ENCODE results near the gene CXCR6. TPM values are rescaled to one million over a fixed set of nuclear protein-coding genes. Genes with fewer than 3 reads are reported as not detected.

CXCR6 gene
- total RNA-seq, 2 donors from 2014 or later = 2.2 to 4.9 TPM

DNA sequence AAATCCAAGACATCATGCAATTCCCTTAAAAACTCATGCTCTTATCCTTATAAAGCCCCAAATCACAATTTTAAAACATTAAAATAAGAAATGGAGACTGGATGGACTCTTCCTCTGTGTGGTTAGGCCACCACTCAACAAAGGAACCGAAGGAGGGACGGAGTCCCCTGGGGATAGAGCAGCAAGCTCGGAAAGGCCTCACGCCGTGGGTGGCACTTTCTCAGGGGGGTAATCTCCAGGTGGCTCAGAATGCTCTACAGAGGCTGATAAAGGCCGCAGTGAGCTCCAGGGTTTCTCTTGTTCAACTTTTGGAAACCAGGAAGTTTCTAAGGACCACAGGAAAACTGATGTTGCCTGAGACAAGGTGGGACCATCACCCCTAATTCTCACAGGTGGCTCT is 33.7 kb upstream of the CXCR6 start:
- no peaks in the 10 kb centered on the region for H3K4me1 ChIP-seq (ENCODE audit: control insufficient read depth in 1 of 2, low read depth in 2 of 2)
- DNase-seq (ENCODE audit: low spot score) = no peak
- no peak overlapping the region for H3K27ac ChIP-seq
- H3K36me3 ChIP-seq = no peaks in the 10 kb centered on the region
- no peaks in the 10 kb centered on the region for H3K27me3 ChIP-seq (replicated peaks; ENCODE audit: insufficient read depth)
- ATAC-seq (ENCODE audit: insufficient number of reproducible peaks, low FRiP score, low read depth) = no peak
- H3K9me3 ChIP-seq = no peaks in the 10 kb centered on the region
- TF ChIP-seq, protein P1, sequence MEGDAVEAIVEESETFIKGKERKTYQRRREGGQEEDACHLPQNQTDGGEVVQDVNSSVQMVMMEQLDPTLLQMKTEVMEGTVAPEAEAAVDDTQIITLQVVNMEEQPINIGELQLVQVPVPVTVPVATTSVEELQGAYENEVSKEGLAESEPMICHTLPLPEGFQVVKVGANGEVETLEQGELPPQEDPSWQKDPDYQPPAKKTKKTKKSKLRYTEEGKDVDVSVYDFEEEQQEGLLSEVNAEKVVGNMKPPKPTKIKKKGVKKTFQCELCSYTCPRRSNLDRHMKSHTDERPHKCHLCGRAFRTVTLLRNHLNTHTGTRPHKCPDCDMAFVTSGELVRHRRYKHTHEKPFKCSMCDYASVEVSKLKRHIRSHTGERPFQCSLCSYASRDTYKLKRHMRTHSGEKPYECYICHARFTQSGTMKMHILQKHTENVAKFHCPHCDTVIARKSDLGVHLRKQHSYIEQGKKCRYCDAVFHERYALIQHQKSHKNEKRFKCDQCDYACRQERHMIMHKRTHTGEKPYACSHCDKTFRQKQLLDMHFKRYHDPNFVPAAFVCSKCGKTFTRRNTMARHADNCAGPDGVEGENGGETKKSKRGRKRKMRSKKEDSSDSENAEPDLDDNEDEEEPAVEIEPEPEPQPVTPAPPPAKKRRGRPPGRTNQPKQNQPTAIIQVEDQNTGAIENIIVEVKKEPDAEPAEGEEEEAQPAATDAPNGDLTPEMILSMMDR (IDR thresholded peaks at IDR 0.05) = no peak
- H3K4me3 ChIP-seq = no peak overlapping the region

DNA sequence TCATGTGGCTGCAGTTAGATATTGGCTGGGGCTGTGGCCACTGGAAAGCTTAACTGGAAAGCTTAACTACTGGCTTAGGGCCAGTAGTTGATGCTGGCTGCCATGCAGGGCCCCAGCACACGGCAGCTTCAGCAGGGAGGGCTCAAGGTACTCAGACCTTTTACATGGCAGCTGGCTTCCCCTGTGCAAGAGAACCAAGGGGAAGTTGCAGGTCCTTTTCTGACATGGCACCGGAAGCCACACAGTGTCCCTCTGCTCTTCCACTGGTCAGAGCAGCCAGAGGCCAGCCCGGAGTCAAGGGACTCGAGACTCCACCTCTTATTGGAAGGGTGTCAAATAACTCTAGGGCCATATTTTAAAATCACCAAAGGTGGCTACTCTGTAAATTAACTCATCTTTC is 32.4 kb upstream of the CXCR6 start:
- Histone ChIP-seq H3K4me1 (ENCODE audit: control insufficient read depth in 1 of 2, low read depth in 2 of 2) (no peaks in the 10 kb centered on the region), H3K9me3 (no peaks in the 10 kb centered on the region), H3K27ac (no peak overlapping the region), H3K4me3 (no peak overlapping the region), H3K36me3 (no peaks in the 10 kb centered on the region), H3K27me3 (replicated peaks; ENCODE audit: insufficient read depth) (no peaks in the 10 kb centered on the region)
- ATAC-seq (ENCODE audit: insufficient number of reproducible peaks, low FRiP score, low read depth) (no peak), DNase-seq (ENCODE audit: low spot score) (no peak)
- TF ChIP-seq, protein P1 (IDR thresholded peaks at IDR 0.05) = no peak

DNA sequence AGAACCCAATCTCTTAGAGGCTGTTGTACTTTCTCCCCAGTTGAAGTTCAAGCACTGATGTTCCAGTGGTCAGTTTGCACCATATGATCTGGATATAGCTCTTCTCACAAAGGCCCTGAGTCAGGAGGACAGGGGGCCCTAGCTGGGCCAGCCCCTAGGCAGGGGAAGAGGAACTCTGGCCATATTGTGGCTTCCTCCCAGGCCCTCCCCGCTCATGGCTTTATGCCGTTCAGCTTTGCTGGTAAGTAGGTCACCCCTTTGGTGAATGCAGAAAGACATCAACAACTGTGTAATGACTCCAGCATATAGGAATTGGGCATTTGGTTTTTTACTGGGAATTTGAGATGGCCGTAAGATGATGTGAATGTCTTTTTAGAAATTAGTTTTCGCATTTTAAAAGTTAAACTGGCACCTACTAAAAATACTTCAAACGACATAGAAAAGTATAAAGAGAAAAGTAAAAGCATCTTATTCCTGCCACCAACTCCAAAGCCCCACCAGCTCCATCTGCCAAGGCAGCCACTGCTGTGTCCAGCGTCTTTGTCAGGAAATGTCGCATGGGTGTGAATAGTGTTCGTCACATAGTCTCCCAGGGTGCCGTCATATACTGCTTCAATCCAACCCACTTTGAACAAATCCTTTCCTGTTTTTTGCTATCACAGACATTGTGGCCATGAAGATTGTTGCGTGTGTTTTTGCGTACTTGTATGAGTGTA is 31.6 kb upstream of the CXCR6 start:
- Histone ChIP-seq H3K9me3 (no peaks in the 10 kb centered on the region), H3K27ac (no peak overlapping the region), H3K4me1 (ENCODE audit: control insufficient read depth in 1 of 2, low read depth in 2 of 2) (no peaks in the 10 kb centered on the region), H3K36me3 (no peaks in the 10 kb centered on the region), H3K27me3 (replicated peaks; ENCODE audit: insufficient read depth) (no peaks in the 10 kb centered on the region), H3K4me3 (no peak overlapping the region)
- TF ChIP-seq, protein P1 (IDR thresholded peaks at IDR 0.05) = no peak
- ATAC-seq (ENCODE audit: insufficient number of reproducible peaks, low FRiP score, low read depth) (no peak), DNase-seq (ENCODE audit: low spot score) (no peak)

DNA sequence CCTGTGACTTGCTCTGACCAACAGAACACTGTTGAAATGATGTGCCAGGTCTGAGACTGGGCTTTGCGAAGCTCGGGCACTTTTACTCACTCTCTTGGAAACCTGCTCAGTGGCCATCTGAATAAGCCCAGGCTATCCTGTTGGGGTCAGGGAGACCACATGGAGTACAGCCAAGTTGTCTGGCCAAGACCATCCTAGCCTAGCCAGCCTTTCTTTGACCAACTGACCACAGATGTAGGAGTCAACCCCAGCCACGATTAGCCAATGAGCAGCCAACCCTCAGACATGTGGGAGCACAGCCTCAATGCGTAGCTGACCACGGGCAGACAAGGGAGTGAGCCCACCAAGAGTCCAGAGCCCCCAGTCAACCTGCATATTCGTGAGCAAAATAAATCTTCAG is 30.8 kb upstream of the CXCR6 start:
- TF ChIP-seq, protein P1 (IDR thresholded peaks at IDR 0.05) = no peak
- ATAC-seq (ENCODE audit: insufficient number of reproducible peaks, low FRiP score, low read depth) = no peak
- Histone ChIP-seq H3K27me3 (replicated peaks; ENCODE audit: insufficient read depth) (no peaks in the 10 kb centered on the region), H3K9me3 (no peaks in the 10 kb centered on the region), H3K4me1 (ENCODE audit: control insufficient read depth in 1 of 2, low read depth in 2 of 2) (no peaks in the 10 kb centered on the region), H3K27ac (no peak overlapping the region), H3K4me3 (no peak overlapping the region), H3K36me3 (no peaks in the 10 kb centered on the region)
- no peak for DNase-seq (ENCODE audit: low spot score)

DNA sequence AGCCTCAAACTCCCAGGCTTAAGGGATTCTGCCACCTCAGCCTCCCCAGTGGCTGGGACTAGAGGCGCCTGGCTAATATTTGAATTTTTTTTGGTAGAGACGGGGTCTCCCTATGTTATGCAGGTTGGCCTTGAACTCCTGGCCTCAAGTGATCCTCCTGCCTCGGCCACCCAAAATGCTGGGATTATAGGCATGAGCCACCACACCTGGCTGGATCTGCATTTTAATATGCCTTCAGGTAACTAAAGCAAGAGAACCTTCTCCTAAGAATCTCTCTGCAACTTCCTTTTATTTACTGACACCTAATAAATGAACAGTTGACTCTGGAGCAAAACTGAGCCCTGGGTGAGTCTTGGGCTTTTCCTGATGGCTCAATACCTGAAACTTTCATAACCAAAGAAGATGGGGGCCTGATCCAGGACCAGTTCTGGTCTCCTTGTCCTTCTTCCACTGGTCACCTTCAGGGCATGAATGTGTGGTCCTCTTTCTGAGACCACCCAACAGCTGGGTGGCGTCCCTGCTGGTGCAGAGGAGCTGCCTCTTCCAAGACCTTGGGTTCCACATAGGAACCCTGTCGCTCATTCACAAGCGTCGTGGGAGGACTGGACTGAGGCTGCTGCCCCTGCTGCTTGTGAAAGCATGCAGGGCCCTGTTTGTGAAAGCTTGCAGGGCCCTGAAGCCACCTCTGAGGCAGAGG is 28.8 kb upstream of the CXCR6 start:
- no peak for DNase-seq (ENCODE audit: low spot score)
- TF ChIP-seq, protein P1 (IDR thresholded peaks at IDR 0.05) = no peak
- Histone ChIP-seq H3K27ac (no peak overlapping the region), H3K9me3 (no peaks in the 10 kb centered on the region), H3K36me3 (peaks cover 14% of the 10 kb centered on the region), H3K4me3 (no peak overlapping the region), H3K27me3 (replicated peaks; ENCODE audit: insufficient read depth) (no peaks in the 10 kb centered on the region), H3K4me1 (ENCODE audit: control insufficient read depth in 1 of 2, low read depth in 2 of 2) (no peaks in the 10 kb centered on the region)
- ATAC-seq (ENCODE audit: insufficient number of reproducible peaks, low FRiP score, low read depth) = no peak
